CD4-positive, alpha-beta T cell (primary cell): ENCODE measurements around the gene SNAP91. TPM values are rescaled to one million over a fixed set of nuclear protein-coding genes. Genes with fewer than 3 reads are reported as not detected.
A peak's percentile ranks its signal among the peaks of the same experiment; 100 is the strongest.

Experiments used
- ATAC-seq: fragments of 200-7000 bp; cut with Tn5 transposase; one replicate; pipeline ENCODE4 v1.10.0; 2022; ENCODE audit warnings: mild to moderate bottlenecking; ENCODE audit not compliant: poor library complexity
- CTCF ChIA-PET: fragments of 350-600 bp; sonication (Branson Sonifier 250); formaldehyde crosslinking; loops from one replicate; lab custom pipeline; 2021; ENCODE audit warnings: antibody characterized with exemption, inconsistent platforms; lab: Charles Lee
- POLR2A ChIA-PET: fragments of 350-600 bp; sonication (Branson Sonifier 250); formaldehyde crosslinking; loops from one replicate; lab custom pipeline; 2021; ENCODE audit warnings: antibody characterized with exemption, inconsistent platforms; lab: Charles Lee
- DNase-seq, 14 experiments: peaks; one replicate each; pipeline ENCODE4 v3.0.0-alpha.2; 2013 to 2020; ENCODE audit warnings: mixed read lengths in 2 of 14
- H3K27ac ChIP-seq, 2 donors: one replicate each; pipeline versions ENCODE4 v1.5.1 to v1.7.0; 2013; ENCODE audit warnings: low read length in 2 of 2, low read depth in 1 of 2, mild to moderate bottlenecking in 1 of 2
- H3K27me3 ChIP-seq, 2 experiments: 1 replicate in 1 of 2; 2 replicates in 1 of 2; pipeline versions ENCODE4 v1.6.1 to v1.7.0; 2013; ENCODE audit warnings: low read length in 2 of 2, control low read depth in 1 of 2, mild to moderate bottlenecking in 1 of 2, moderate library complexity in 1 of 2; ENCODE audit not compliant: insufficient read depth in 2 of 2, control insufficient read depth in 1 of 2
- H3K36me3 ChIP-seq: one replicate; pipeline ENCODE4 v1.6.1; 2013; ENCODE audit warnings: low read length, control low read depth; ENCODE audit not compliant: insufficient read depth
- H3K4me1 ChIP-seq: one replicate; pipeline ENCODE4 v1.6.1; 2013; ENCODE audit warnings: low read length, control low read depth; ENCODE audit not compliant: insufficient read depth
- H3K4me3 ChIP-seq: one replicate; pipeline ENCODE4 v1.5.1; 2013; ENCODE audit warnings: mild to moderate bottlenecking, low read length, moderate library complexity
- H3K9me3 ChIP-seq, 2 experiments: 1 replicate in 1 of 2; 2 replicates in 1 of 2; pipeline versions ENCODE4 v1.6.1 to v1.7.0; 2013; ENCODE audit warnings: low read length in 2 of 2, mild to moderate bottlenecking in 2 of 2, control low read depth in 1 of 2, moderate library complexity in 1 of 2; ENCODE audit not compliant: control insufficient read depth in 1 of 2, insufficient read depth in 1 of 2
- H3K27ac Mint-ChIP-seq: one replicate; pipeline ENCODE4 v1.8.0; 2020; ENCODE audit warnings: mixed read lengths
- H3K27me3 Mint-ChIP-seq: one replicate; pipeline ENCODE4 v1.8.0; 2021; ENCODE audit warnings: mixed read lengths
- H3K36me3 Mint-ChIP-seq: one replicate; pipeline ENCODE4 v1.8.0; 2021; ENCODE audit warnings: low read depth, mixed read lengths
- H3K4me1 Mint-ChIP-seq: one replicate; pipeline ENCODE4 v1.8.0; 2021; ENCODE audit warnings: low read depth, mixed read lengths
- H3K4me3 Mint-ChIP-seq: one replicate; pipeline ENCODE4 v1.8.0; 2020; ENCODE audit warnings: mild to moderate bottlenecking, mixed read lengths
- H3K9me3 Mint-ChIP-seq: one replicate; pipeline ENCODE4 v1.8.0; 2020; ENCODE audit warnings: mixed read lengths
- CTCF ChIP-seq: fragments of 200-600 bp; IDR thresholded peaks from one replicate; pipeline ENCODE4 v1.8.0; 2022; ENCODE audit warnings: antibody characterized with exemption, mild to moderate bottlenecking
- intact Hi-C, 2 experiments: fragments of 100-400 bp; cut with DNase I in 1 of 2; cut with micrococcal nuclease in 1 of 2; formaldehyde crosslinking; loops; one replicate each; pipeline versions ENCODE4 v1.15.1 to v1.9.0; 2023 to 2025; cut with DNase I, micrococcal nuclease
- total RNA-seq, 174 experiments: library from RNA in 2 of 174; stranded (reverse) in 2 of 174; gene quantifications; one replicate each; pipeline ENCODE4 v1.2.3 and lab custom pipeline; 2021 to 2026

SNAP91 gene
- total RNA-seq, 2 experiments from 2014 or later = not detected

- Histone ChIP-seq H3K4me1 (no peaks in the 10 kb centered on the region), H3K27ac (no peak overlapping the region), H3K4me3 (no peak overlapping the region), H3K36me3 (no peaks in the 10 kb centered on the region), H3K27me3 (no peaks in the 10 kb centered on the region), H3K9me3 (no peaks in the 10 kb centered on the region)
- ChIA-PET CTCF (interaction anchor here (0.8 to 1.0 kb wide), 2 partner anchors 19 to 315 kb away, joined by 3 to 4 read pairs; no protein-coding TSS in a partner anchor), POLR2A (no interaction called here)
- peak in 8 of 14 experiments; percentile 10 to 56 (median 26) for DNase-seq
- Mint-ChIP-seq H3K36me3 (no peaks in the 10 kb centered on the region), H3K4me3 (no peak overlapping the region), H3K27ac (no peak overlapping the region), H3K9me3 (no peaks in the 10 kb centered on the region), H3K27me3 (no peaks in the 10 kb centered on the region), H3K4me1 (no peaks in the 10 kb centered on the region)
- intact Hi-C loops = no loop called here
- peak; percentile 58 for TF ChIP-seq CTCF
- ATAC-seq = no peak
These were observed 172.8 kb downstream of the SNAP91 start for GRCh38 chr6:83536034-83536646.

GRCh38 chr6:83518816-83519480 lies 190.0 kb downstream of the SNAP91 start:
- DNase-seq = no peak
- H3K27ac Mint-ChIP-seq = no peak overlapping the region
- no peaks in the 10 kb centered on the region for H3K4me1 Mint-ChIP-seq
- H3K36me3 Mint-ChIP-seq = no peaks in the 10 kb centered on the region
- Histone ChIP-seq H3K27me3 (peaks cover 0 to 4% of the 10 kb centered on the region in 2 experiments), H3K36me3 (no peaks in the 10 kb centered on the region), H3K4me3 (no peak overlapping the region), H3K9me3 (no peaks in the 10 kb centered on the region), H3K27ac (no peak overlapping the region), H3K4me1 (no peaks in the 10 kb centered on the region)
- H3K9me3 Mint-ChIP-seq = no peaks in the 10 kb centered on the region
- H3K4me3 Mint-ChIP-seq = no peak overlapping the region
- ChIA-PET POLR2A (no interaction called here), CTCF (no interaction called here)
- H3K27me3 Mint-ChIP-seq = peaks cover 35% of the 10 kb centered on the region
- intact Hi-C loops = loop anchor here (5.0 to 10.0 kb wide), 2 partner anchors 297 to 454 kb away; partner anchors contain the start of genes DOP1A (in 1 of the 2) and UBE3D (in 1 of the 2)
- no peak for ATAC-seq
- TF ChIP-seq CTCF = no peak

- H3K4me3 ChIP-seq = no peak overlapping the region
- H3K9me3 ChIP-seq = no peaks in the 10 kb centered on the region
- Mint-ChIP-seq H3K4me3 (no peak overlapping the region), H3K9me3 (no peaks in the 10 kb centered on the region), H3K27me3 (peaks cover 44% of the 10 kb centered on the region), H3K27ac (no peak overlapping the region), H3K4me1 (no peaks in the 10 kb centered on the region), H3K36me3 (no peaks in the 10 kb centered on the region)
- intact Hi-C loops = loop anchor here (2.0 to 10.0 kb wide), 3 partner anchors 295 to 453 kb away; partner anchors contain the start of genes DOP1A (in 1 of the 2) and UBE3D (in 1 of the 2)
- no peaks in the 10 kb centered on the region for H3K4me1 ChIP-seq
- TF ChIP-seq CTCF = no peak
- H3K27ac ChIP-seq = no peak overlapping the region
- H3K36me3 ChIP-seq = no peaks in the 10 kb centered on the region
- H3K27me3 ChIP-seq = peaks cover 5 to 14% of the 10 kb centered on the region in 2 experiments
- ChIA-PET CTCF (no interaction called here), POLR2A (no interaction called here)
- DNase-seq (no peak), ATAC-seq (no peak)
These were observed 191.4 kb downstream of the SNAP91 start for GRCh38 chr6:83517500-83517899.
